GM19395 (cell line): ENCODE data around the gene ELMO1.

Experiments used
- ATAC-seq: cut with Tn5 transposase; IDR thresholded peaks from one replicate; pipeline ENCODE4 v1.9.1; 2021; ENCODE audit warnings: mild to moderate bottlenecking, moderate library complexity; ENCODE audit not compliant: unreplicated experiment

ELMO1 gene

DNA sequence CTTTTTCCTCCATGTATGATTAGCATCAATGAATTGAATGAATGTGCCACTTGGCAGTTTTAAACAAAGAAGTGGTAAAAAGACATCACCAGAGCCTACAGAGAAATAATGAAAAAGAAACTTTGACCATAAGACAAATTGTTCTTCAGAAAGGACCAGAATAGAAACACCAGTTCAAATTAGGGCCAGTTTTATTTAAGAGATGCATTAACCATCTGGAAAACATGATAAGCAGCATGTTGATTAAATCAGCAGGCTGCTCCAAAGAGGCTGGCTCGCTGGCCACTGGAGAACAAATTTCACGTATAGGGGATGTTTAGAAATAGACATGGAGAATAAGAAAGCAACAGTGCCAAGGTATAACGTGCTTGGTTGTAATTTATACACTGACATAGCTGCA is 482.0 kb downstream of the ELMO1 start:
- no peak for ATAC-seq

DNA sequence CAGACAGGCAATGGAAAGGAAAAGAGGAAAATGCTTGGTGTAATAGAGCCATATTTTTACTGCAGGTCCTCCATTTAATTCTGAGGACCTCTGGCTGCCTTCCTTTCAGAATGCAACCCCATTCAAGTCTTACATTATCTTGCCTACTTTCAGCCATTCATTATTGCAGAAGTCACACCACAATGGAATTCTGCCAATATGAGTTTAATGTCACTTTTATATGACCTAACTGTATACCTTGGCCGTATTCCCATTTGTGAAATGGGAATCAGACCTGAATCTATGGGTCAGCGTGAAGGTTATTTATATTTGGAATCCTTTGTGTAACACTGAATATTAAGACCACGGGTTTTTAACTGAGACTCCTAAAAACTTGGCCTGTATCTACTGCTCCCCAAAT is 482.6 kb downstream of the ELMO1 start:
- no peak for ATAC-seq

DNA sequence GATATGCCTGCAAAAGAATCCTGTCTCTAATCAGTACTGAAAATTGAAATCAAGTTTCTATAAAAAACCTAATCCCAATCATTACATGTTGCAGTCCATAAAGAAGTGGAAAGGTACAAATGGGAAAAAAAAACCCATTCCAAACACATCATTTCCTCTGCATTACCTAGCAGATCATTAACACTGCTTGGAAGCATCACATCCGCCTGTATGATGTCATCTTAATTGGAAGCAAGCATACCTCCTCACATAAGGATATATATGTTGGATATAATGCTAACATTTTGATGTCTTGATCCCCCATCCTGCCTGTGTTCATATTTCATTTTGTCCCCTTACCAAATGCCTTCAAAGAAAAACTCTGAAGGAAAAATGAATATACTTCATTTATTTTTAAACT is 483.0 kb downstream of the ELMO1 start:
- no peak for ATAC-seq

DNA sequence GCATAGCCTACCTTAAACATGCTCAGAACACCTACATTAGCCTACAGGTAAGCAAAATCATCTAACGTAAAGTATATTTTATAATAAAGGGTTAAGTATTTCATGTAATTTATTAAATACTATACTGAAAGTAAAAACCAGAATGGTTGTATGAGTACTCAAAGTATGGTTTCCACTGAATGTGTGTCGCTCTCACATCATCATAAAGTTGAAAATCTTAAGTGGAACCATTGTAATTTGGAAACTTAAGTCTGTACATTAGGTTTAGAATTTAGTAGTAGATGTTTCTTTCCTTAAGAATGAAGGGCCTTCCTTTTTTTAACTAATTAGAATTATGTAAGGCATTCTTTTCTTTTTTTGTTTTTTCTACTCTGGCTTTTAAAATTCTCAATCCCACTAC is 484.4 kb downstream of the ELMO1 start:
- ATAC-seq, result no peak

DNA sequence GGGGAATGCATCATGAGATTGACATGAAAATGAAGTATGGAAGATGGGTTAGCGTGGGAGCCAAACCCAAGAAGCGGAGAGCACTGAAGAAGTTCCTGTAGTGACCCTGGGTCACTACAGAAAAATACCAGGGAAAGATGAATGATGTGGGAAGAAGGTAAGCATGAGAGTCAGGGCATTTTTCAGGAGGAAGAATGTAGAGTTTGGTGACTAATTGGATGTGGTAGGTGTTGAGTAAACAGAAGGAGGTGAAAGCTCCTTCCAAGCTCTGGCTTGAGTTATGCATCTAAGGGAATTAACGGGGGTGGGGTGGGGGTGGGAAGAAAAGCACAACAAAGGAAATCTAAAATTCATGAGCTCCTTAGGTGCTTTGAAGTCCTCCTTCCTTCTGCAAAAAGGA is 486.3 kb downstream of the ELMO1 start:
- ATAC-seq, result no peak

DNA sequence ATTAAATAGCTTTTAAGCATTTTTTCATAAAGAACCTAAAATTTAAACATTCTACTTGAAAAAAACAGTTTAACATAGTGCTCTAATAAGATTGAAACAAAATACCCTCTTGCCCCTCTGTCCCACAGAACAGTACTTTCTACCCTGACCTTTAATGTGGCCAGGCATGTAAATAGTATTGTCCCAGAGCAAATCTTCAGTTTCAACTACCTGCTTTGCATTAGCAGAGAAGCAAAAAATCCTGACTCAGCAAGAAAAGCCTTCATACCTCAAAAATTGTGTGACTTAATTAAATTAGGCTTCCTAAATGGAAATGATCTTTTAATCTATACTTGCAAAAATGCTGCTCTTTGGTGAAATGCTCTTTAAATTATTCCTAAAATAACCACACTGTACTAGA is 487.0 kb downstream of the ELMO1 start:
- no peak for ATAC-seq

DNA sequence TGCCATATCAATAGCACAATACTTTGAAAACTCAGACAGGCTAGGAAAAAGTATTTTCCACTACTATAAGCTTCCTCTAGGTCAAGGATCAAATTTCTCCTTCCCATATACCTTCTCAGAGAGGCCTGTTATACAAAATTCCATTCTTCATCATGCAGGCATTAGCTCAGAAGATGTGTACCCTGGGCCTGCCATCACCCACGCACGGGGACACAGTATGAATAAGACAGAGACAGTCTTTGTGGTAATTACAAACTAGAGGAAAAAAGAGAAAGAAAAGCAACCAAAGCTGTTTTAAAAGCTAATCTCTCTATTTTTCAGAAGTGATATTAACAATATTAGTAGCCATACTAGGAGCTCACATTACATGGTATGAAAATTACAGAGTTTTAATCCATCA is 487.6 kb downstream of the ELMO1 start:
- no peak for ATAC-seq

DNA sequence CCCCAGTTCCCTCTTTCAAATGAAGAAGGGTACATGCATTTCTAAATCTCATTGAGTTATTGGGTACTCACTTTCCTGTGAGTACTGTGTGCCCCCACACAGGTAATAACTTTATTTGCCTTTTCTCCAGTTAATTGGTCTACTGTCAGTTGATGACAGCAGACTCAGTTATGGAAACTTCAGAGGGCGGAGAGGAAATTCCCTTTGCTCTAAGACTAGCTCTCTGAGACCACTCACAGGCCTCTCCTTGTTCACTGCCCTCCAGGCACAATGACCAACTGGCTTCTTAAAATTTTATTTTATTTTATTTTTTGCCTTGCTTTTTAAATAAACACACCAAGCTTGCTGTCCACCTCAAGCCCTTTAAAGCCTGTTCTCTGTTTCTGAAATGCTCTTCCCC is 488.6 kb downstream of the ELMO1 start:
- no peak for ATAC-seq

DNA sequence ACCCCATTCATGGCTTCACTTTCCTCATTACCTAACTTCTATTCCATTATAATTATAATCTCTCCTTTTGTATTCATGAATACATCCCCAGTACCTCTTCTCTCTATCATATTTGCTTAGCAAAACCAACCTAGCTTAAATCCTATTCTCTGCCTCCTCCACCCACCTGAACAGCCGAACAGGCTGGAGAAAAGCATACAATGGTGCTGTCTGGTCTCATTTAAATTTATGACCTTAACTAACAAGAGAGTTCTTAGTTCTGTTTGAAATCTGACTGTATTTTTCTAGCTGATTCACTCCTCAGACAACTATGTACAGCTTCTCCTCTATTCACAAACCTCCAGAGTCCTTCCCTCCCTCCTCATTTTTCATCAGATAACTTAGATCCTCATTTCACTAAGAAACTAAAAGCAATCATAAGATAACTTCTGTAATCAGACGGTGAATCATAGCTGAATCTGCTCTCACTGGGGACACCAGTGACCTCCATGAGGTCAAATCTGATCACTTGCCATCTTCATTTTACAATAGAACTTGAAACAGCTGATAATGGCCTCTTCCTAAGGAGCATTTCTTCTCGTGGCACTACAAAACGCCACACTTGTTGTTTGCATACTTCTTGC is 490.4 kb downstream of the ELMO1 start:
- no peak for ATAC-seq

DNA sequence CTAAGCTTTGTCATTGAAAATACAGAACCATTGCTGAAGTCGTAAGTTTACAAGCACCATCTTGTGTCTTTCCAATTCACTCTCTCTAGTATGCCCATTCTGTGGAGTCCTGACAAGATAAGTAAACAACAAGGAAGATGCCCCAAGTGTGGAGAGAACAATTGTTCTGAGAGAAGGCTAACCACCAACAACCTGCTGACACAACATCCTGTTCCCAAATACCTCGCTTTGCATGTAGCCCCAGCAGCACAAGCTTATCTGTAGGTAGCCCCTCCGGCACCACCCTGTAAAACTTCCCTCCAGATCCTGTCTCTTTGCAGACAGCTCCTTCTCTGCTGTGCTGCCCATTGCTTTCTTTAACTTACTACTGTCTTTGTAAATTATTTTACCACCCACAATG is 491.0 kb downstream of the ELMO1 start:
- ATAC-seq, result no peak

DNA sequence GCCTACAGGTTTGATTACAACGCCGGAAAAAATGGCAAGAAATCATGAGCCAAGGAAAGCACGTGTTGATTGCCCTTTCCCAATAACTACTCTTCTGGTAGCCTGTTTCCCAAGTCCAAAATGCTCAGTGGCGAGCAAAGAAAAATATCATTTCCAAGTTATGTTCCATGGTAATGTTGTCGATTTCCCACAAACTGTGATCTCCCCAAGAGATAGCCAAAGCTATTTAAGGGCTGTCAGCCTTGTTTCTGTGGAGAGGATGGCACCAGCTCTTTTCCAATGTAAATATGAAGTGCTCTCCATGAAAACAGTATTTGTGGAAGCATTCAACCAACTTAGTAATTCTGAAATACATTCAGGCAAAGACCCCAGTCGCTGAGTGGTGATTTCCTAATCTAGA is 491.9 kb downstream of the ELMO1 start:
- no peak for ATAC-seq

DNA sequence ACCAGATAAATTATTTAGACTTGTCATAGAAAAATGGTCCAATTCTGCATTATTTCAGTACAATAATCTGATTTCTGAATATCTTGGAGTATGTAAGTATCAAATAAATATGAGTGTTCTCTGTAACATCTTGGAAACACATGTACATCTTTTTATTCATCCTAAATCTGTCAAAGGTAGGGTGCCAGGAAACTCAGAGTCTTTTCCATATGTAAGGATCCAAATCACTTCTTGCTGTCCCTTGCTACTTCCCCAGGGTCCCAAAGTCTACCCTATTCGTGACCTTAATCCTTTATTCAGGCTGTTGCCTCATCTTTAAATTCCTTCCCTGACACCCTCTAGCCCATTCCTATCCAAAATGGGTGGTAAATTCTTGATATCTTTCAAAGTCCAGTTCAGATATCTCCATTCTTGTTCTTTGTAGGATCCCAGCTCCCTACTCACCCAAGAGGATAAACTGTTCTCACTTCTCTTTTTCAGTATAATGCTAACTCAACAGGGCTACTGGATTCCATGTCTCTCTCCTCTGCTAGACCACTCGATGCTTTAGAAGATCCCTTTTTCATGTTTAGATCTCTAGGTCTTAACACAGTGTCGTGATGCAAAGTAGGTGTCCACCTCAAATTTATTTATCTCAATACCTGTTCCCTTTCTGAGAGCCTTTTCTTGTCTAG is 493.1 kb downstream of the ELMO1 start:
- ATAC-seq, result no peak

DNA sequence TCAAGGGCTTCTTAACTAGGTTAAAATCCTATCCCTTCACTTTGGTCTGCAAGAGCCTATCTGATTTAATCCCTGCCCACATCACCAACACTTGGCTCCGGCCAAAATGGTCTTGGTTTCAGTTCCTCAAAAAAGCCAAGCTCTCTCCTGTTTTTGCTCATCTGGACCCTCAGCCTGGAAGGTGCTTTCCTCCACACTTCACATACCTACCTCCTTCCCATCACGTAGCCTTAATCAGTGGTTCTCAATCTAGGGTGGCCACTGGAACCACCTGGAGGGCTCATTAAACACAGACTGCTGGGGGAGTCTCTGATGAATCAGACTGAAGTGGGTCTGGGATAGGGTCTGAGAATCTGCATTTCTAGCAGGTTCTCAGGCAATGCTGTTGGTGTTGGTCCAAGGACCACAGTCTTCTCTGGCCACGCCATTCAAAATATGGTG is 497.4 kb downstream of the ELMO1 start:
- peak; percentile 95 for ATAC-seq

DNA sequence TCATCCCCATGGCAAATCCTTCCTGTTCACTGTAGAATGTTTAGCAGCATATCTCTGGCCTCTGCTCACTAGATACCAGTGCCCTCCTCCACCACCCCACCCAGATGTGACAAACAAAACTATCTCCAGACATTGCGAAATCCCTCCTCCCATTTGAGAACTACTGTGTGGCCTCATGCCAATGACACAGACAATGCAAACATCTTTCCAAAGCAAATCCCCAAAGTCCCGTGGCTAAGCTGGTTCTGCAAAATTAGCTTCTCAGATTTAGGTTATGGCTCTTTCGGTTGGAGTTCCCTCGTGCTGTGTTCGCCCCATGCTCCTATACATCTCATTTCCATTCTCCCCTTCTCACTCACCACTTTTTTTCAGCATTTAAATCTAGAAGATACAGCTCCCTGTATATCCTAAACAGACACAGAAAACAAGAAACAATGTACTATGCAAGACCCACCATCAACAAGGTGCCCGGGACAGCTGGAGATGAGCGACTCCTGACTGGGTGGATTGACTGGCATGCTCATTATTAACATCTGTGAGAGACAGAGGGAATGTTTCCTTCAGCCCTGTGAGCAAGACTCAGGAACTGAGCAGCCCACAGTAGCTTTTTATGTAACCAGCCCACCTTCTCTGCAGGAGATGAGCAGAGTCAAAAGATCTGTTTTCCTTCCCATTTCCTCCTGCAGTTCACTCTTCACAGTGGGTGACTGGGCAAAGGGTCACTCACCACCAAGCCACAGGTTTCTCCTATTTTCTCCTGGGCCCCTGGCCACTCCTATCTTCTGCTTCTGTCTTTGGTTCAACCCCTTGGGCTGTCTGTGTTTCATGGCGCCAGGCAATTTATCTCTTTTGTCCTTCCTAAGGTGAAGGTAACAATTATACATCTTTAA is 498.7 kb downstream of the ELMO1 start:
- ATAC-seq, result no peak

DNA sequence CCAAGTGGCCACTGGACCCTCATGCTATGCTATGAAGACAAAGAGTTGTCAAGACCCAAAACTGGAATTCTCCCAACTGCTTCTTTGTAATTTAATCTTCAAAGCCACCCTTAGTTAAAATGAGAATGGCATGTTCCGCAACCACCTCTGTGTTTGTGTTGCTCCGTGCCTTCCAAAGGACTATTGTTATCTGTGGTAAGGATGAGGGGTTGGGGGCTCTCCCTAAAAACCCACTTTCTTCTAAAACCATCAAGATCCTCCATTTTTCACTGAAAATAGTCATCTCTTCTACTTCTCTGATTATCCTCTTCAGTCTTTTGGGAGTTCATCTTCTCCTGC is 502.3 kb downstream of the ELMO1 start:
- ATAC-seq, result no peak

DNA sequence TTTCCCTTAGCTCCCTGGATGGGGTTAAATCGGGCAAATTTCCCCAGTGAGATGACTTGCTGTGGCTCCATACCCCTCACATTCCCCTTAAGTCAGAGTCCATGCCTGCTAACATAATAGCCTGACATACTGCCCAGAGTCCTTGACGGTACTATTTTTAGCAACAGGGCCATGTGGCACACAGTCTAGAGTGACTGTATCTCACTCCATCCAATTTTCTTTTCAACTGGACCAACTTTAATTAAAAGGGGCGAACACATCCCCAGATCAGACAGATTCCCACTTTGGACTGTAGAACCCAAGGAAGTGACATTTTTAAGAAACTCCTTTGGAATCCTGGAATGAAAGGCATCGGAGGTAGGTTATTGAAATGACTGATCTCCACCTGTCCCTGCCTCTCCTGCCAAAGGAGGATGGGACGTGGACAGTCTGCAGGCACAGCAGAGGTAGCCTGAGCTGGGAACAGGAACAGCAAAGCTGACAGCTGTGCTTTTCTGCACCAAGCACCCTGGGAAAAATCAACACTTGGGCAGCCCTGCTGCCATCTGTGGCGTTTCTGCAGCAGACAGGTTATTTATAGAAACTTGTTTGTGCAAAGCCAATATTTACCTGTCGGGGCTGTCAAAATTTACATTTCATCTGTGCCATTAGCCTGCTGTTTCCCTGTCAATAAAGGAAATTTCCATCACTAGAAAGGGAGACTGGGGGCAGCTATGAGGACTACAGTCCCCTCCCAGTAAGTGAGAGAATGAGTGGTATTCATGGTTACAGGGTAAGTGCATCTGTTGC is 502.9 kb downstream of the ELMO1 start:
- no peak for ATAC-seq

DNA sequence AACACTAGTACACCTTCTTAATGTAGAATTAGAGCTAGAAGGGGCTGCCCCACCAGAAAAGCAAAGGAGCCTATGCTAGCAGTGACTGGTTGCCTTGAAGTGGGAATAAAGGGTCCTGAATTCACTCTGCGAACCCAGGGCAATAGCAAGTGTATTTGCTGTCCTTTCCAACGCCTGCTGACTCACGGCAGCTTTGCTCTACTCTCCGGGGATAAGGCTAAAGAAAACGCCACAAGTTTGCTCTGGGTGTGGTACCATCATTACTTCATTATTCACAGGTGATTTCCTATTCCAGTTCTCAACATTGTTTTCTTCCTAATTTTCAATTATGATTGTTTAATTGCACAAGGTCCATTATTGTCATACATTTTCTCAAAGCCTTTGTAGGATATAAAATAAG is 503.8 kb downstream of the ELMO1 start:
- ATAC-seq, result no peak

DNA sequence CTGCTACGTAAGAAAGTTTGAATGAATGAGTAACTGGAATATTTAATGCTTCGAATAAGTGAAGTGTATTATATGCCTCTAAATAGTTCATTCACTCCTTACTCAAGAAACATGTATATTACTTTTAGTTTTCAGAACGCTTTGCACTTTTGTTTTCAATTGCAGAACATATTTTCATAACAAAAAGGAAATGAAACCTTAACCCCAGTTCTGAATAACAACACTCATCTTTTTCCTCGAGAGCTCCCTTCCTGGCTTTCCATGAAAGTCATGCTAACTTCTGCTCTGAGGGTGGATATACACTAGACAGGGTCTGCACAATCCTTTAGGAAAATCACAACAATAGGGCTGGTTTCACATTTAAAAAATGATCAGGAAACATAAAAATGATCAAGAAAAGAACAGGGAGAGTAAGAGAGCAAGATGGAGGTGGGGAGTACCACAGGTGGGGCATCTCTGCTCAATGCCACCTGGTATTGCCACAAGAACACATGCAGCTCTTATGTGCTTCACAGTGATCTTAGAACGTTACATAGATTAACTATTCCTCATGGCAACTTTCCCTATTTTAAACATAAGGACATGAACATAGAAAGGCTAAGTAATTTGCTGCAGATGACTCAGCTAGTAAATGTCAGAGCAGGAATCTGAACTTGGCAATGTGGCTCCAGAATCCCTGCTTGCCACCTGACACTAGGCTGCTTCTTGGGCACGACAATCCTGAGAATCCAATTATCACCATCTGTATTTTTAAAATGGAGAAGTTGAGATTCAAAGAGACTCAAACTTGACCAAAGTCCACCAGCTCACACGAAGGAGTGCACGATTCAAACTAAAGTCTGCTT is 504.9 kb downstream of the ELMO1 start:
- ATAC-seq, result peak; percentile 66

DNA sequence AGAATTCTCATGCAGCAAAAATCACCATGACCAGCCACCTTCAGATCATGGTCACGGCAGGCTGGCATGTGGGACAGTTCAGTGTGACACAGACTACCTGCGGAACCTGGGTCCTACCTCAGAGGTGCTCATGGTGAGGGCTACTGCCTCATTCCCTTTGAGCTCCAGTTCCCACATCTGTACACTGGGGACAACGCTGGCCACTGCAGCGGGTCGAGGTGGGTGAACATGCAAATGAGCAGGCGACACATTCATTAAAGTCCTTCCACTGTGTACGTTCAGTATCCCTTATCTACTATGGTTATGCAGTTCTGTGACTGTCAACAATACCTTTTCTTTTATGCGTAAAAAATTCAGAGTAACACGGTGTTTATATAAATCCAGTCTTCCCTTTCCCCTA is 505.7 kb downstream of the ELMO1 start:
- ATAC-seq, result peak; percentile 3

DNA sequence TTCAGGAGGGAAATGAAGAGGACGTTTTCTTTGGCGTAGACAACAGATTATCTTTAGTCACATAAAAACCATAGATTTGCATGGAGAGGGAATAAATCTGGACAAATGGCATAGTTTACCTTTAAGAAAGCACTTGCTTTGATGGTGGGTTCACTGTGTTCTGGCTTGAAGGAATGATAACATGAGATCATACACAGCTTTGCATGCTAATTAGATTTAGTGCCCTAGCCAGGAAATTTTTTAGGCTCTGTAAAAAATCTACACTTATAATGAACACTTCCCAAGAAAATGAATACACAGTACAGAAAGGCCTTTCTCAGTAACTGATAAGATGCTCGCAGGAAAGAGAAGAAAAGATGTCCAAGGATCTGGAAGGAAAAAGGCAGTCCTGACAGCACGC is 506.1 kb downstream of the ELMO1 start:
- no peak for ATAC-seq
